GM10266 (cell line): ENCODE measurements around the gene ITPR2.
A peak's percentile ranks its signal among the peaks of the same experiment; 100 is the strongest.

Source experiments
- DNase-seq: peaks from one replicate; pipeline ENCODE4 v3.0.0; 2012; ENCODE audit errors: extremely low spot score
- CTCF ChIP-seq: IDR thresholded peaks from 2 replicates; pipeline ENCODE4 v1.5.1; 2012; ENCODE audit warnings: mild to moderate bottlenecking, low read depth; ENCODE audit not compliant: control insufficient read depth, insufficient read depth; ENCODE audit errors: missing control alignments

ITPR2 gene

GRCh38 chr12:26403601-26404000, 429.4 kb downstream of the ITPR2 start:
- TF ChIP-seq CTCF: no peak
- DNase-seq: no peak

DNA sequence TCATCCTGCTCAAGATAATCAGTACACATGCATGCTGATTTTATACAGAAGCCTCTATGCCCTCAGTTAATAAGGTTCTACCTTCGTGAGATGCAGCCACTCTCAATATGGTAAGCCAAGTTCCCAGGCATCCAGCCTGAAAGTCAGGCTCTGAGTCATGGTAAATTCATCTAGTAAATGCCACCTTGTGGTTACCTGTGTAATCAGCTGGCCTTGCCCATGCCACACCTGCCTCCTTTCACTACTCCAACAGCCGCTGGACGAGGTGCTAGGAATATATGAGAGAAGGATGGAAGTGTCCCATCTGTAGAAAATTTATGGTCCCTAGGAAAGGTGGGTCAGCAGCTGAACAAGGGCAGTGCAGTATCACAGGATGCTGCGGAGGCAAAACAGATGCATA, 430.3 kb downstream of the ITPR2 start:
- no peak for TF ChIP-seq CTCF
- DNase-seq: no peak

DNA sequence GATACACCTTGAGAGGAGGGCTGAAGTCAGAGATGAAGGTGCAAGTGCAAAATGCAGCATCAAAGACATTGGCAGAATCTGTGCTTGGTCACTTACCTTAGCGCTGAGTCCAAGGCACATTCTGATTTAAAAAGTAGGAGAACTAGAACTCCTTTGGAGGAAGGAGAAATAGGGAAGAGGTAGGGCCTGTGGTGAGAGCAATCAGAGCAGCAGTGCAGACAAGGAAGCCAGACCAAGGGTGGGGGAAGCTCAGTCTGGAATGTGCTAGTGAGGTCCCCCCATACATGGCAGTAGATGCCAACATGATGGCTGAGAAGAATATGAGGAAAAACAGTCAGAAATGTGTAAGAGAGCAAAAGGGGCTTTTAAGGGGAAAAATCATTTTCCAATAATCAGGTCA, 431.1 kb downstream of the ITPR2 start:
- no peak for TF ChIP-seq CTCF

DNA sequence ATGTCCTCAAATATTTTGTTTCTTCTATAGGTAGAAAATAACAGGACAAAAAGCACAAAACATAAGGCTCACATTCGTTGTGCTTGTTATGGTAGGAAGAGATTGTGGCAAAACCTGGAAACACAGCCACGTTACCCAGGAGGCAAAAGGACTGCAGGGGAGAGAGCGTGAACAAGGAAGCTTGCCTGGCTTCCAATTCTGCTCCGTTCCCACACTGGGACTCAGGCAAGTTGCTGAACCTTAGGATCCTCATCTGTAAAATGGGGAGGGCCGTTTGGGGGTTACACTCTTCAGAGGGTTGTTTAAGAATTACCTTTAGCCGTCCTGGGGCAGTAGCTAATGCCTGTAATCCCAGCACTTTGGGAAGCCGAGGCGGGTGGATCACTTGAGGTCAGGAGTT, 432.4 kb downstream of the ITPR2 start:
- no peak for DNase-seq
- TF ChIP-seq CTCF: no peak

More for the DNA sequence above, 431.1 kb downstream of the ITPR2 start:
- DNase-seq: no peak

GRCh38 chr12:26399381-26399780, 433.6 kb downstream of the ITPR2 start:
- TF ChIP-seq CTCF: no peak
- no peak for DNase-seq

DNA sequence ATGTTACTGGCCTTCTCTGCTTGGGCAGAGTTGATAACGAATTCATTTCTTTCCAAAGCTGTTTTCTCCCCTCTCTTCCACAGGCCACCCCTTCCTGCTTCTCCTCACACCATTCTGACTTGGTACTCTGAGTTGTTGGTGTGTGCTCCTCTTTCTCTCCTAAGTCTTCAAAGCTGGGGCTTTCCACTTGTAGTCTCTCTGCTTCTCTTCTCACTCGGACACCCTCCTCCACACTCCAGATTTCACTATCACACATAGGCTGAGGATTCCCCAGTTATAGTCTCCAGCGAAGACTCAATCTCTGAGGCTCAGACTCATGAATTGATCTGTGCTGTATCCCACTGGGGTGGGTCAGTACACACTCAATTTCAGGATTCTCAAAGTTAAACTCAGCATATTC, 436.6 kb downstream of the ITPR2 start:
- DNase-seq: peak; percentile 48
- no peak for TF ChIP-seq CTCF

- no peak for TF ChIP-seq CTCF
These were observed 443.7 kb downstream of the ITPR2 start for GRCh38 chr12:26389343-26389742.

DNA sequence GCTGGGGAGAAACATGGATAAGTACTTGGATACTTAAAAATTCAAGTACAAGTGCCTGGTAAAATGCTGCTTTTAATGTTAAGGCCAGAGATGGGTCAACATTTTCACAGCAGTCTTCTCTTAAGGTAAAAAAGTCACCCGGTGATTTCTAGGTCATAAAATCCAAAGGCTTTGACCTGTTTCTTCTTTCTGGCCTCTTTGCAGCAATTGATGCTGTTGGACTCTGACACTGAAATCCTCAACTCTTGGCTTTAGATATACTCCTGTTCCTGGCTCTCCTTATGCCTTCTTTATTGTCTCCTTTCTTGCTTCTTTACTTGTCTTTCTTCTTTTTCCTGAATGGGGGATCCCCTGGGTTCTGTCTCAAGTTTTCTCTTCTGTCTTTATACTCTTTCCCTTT, 448.5 kb downstream of the ITPR2 start:
- DNase-seq: no peak
- no peak for TF ChIP-seq CTCF

More at GRCh38 chr12:26389343-26389742, 443.7 kb downstream of the ITPR2 start:
- no peak for DNase-seq
